ENCODE data around the gene TNIK.

The TNIK gene

GRCh38 chr3:171362575-171362974, 97.6 kb downstream of the TNIK start:
- Histone ChIP-seq H3K36me3 (ENCODE audit: insufficient read depth, low read length) (no peaks in the 10 kb centered on the region), H2AFZ (ENCODE audit: low read length) (no peak overlapping the region), H3K27me3 (ENCODE audit: insufficient read depth, low read length, poor library complexity, severe bottlenecking) (no peaks in the 10 kb centered on the region), H3K79me2 (ENCODE audit: insufficient read depth, low read length) (peaks cover 78% of the 10 kb centered on the region), H3K9me2 (replicated peaks; ENCODE audit: low read depth, low read length) (no peaks in the 10 kb centered on the region), H4K20me1 (ENCODE audit: insufficient read depth, low read length, poor library complexity, severe bottlenecking) (peaks cover 3% of the 10 kb centered on the region), H3K4me1 (ENCODE audit: insufficient read depth, low read length, poor library complexity, severe bottlenecking) (peaks cover 49% of the 10 kb centered on the region), H3K9me3 (ENCODE audit: insufficient read depth, low read depth, low read length) (no peaks in the 10 kb centered on the region), H3K9ac (ENCODE audit: low read depth, low read length, poor library complexity, severe bottlenecking) (no peak overlapping the region), H3F3A (ENCODE audit: low read depth) (no peaks in the 10 kb centered on the region), H3K4me3 (ENCODE audit: low read length, poor library complexity, severe bottlenecking) (no peak overlapping the region), H3K4me2 (ENCODE audit: low read depth, low read length, poor library complexity, severe bottlenecking) (no peak overlapping the region)
- TF ChIP-seq CTCF (conservative IDR thresholded peaks at IDR 0.05; ENCODE audit: low read length) (no peak), EZH2phosphoT487 (IDR thresholded peaks at IDR 0.05; ENCODE audit: borderline replicate concordance) (no peak)

GRCh38 chr3:171358881-171359198, 101.4 kb downstream of the TNIK start:
- peak overlapping the region; percentile 36 for H3K4me2 ChIP-seq (ENCODE audit: low read depth, low read length, poor library complexity, severe bottlenecking)
- peaks cover 87% of the 10 kb centered on the region for H3K79me2 ChIP-seq (ENCODE audit: insufficient read depth, low read length)

GRCh38 chr3:171358181-171358880, 101.9 kb downstream of the TNIK start:
- H3K36me3 ChIP-seq (ENCODE audit: insufficient read depth, low read length): no peaks in the 10 kb centered on the region
- no peaks in the 10 kb centered on the region for H4K20me1 ChIP-seq (ENCODE audit: insufficient read depth, low read length, poor library complexity, severe bottlenecking)
- no peaks in the 10 kb centered on the region for H3K9me2 ChIP-seq (replicated peaks; ENCODE audit: low read depth, low read length)
- H3K9me3 ChIP-seq (ENCODE audit: insufficient read depth, low read depth, low read length): no peaks in the 10 kb centered on the region
- peaks cover 87% of the 10 kb centered on the region for H3K79me2 ChIP-seq (ENCODE audit: insufficient read depth, low read length)
- no peak for TF ChIP-seq CTCF (conservative IDR thresholded peaks at IDR 0.05; ENCODE audit: low read length)
- TF ChIP-seq EZH2phosphoT487 (IDR thresholded peaks at IDR 0.05; ENCODE audit: borderline replicate concordance): no peak
- H3K4me1 ChIP-seq (ENCODE audit: insufficient read depth, low read length, poor library complexity, severe bottlenecking): peaks cover 40% of the 10 kb centered on the region
- peak overlapping the region; percentile 36 for H3K4me2 ChIP-seq (ENCODE audit: low read depth, low read length, poor library complexity, severe bottlenecking)
- no peak overlapping the region for H3K4me3 ChIP-seq (ENCODE audit: low read length, poor library complexity, severe bottlenecking)
- no peak overlapping the region for H2AFZ ChIP-seq (ENCODE audit: low read length)
- H3K27me3 ChIP-seq (ENCODE audit: insufficient read depth, low read length, poor library complexity, severe bottlenecking): no peaks in the 10 kb centered on the region
- no peak overlapping the region for H3K9ac ChIP-seq (ENCODE audit: low read depth, low read length, poor library complexity, severe bottlenecking)
- H3F3A ChIP-seq (ENCODE audit: low read depth): no peaks in the 10 kb centered on the region

More at GRCh38 chr3:171358881-171359198, 101.4 kb downstream of the TNIK start:
- H3K36me3 ChIP-seq (ENCODE audit: insufficient read depth, low read length): no peaks in the 10 kb centered on the region
- H4K20me1 ChIP-seq (ENCODE audit: insufficient read depth, low read length, poor library complexity, severe bottlenecking): peaks cover 3% of the 10 kb centered on the region
- no peak overlapping the region for H2AFZ ChIP-seq (ENCODE audit: low read length)
- no peaks in the 10 kb centered on the region for H3K27me3 ChIP-seq (ENCODE audit: insufficient read depth, low read length, poor library complexity, severe bottlenecking)
- no peak overlapping the region for H3K4me3 ChIP-seq (ENCODE audit: low read length, poor library complexity, severe bottlenecking)
- no peaks in the 10 kb centered on the region for H3K9me3 ChIP-seq (ENCODE audit: insufficient read depth, low read depth, low read length)
- H3K9me2 ChIP-seq (replicated peaks; ENCODE audit: low read depth, low read length): no peaks in the 10 kb centered on the region
- H3K9ac ChIP-seq (ENCODE audit: low read depth, low read length, poor library complexity, severe bottlenecking): no peak overlapping the region
- TF ChIP-seq EZH2phosphoT487 (IDR thresholded peaks at IDR 0.05; ENCODE audit: borderline replicate concordance): no peak
- no peak for TF ChIP-seq CTCF (conservative IDR thresholded peaks at IDR 0.05; ENCODE audit: low read length)
- H3K4me1 ChIP-seq (ENCODE audit: insufficient read depth, low read length, poor library complexity, severe bottlenecking): peaks cover 45% of the 10 kb centered on the region
- no peaks in the 10 kb centered on the region for H3F3A ChIP-seq (ENCODE audit: low read depth)

All from Loucy (cell line).